Measurements from ENCODE around the gene TMEM158.

Gene TMEM158

DNA sequence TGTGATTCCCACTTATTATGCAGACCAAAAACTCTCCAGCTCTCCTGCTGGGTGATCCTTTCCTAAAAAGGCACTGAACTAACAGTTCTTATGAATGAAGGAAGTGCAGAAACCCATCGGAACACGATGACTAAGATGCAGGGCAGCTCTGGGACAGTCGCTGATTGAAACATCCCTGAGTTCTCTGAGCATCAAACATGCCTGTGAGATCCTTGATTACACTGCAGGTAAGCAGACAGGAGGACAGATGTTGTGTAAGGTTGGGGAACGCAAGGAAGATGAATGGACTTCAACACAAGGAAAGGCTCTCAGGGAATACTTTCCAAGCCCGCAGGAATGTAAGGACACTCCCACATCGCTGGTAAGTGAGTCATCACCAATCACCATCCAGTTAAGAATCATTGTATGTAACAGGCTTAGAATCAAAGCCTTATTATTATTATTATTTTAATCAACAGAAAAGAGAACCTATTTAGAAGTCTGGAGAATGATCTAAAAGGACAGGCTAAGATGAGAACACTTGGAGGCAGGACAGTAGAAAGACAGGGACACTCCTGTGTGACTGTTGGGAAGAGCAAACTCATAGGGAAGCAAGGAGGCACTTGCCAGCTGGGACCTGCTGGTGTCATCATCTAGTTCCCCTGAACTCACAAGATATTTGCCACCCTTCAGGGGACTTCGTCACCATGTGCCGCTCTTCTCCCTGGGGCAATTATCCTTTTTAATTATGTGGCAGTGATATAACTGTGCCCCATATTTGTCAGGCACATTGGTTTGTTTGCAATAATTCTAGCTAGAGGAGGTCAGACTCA is 26.0 kb downstream of the TMEM158 start:
- peak; percentile 28 for DNase-seq (ENCODE audit: low read depth, low spot score)

GRCh38 chr3:45198264-45199260 is 27.5 kb downstream of the TMEM158 start:
- DNase-seq (ENCODE audit: low read depth, low spot score), result no peak

DNA sequence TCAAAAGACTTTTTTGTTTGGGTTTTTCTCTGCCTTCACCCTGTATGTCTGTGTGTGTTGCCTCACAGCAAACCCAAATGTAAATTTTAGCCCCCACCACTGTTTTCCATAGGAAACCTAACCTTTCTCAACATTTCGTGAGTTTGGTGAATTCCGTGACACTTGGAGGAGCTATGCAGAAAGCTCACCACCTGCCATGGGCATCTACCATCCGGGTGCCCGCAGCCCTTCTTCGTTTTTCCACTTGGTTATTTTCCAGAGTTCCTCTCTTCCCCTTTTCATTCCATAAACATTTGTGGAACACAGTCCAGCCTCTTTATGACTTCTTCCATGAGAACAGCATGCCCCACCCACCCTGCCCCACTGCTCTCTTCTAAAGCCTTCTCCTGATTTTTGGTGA is 31.3 kb downstream of the TMEM158 start:
- no peak for DNase-seq (ENCODE audit: low read depth, low spot score)

GRCh38 chr3:45191924-45192417 is 34.1 kb downstream of the TMEM158 start:
- no peak for DNase-seq (ENCODE audit: low read depth, low spot score)

GRCh38 chr3:45191424-45191823 is 34.7 kb downstream of the TMEM158 start:
- no peak for DNase-seq (ENCODE audit: low read depth, low spot score)

- DNase-seq (ENCODE audit: low read depth, low spot score), result no peak
Measured at GRCh38 chr3:45188719-45189659, 37.1 kb downstream of the TMEM158 start.

- no peak for DNase-seq (ENCODE audit: low read depth, low spot score)
Measured at GRCh38 chr3:45187694-45188141, 38.4 kb downstream of the TMEM158 start.

GRCh38 chr3:45186871-45187270 is 39.2 kb downstream of the TMEM158 start:
- no peak for DNase-seq (ENCODE audit: low read depth, low spot score)

GRCh38 chr3:45185461-45185860 is 40.6 kb downstream of the TMEM158 start:
- DNase-seq (ENCODE audit: low read depth, low spot score), result no peak

- DNase-seq (ENCODE audit: low read depth, low spot score), result no peak
Measured at GRCh38 chr3:45185052-45185451, 41.0 kb downstream of the TMEM158 start.

- DNase-seq (ENCODE audit: low read depth, low spot score), result no peak
Measured at GRCh38 chr3:45183872-45184262, 42.2 kb downstream of the TMEM158 start.

DNA sequence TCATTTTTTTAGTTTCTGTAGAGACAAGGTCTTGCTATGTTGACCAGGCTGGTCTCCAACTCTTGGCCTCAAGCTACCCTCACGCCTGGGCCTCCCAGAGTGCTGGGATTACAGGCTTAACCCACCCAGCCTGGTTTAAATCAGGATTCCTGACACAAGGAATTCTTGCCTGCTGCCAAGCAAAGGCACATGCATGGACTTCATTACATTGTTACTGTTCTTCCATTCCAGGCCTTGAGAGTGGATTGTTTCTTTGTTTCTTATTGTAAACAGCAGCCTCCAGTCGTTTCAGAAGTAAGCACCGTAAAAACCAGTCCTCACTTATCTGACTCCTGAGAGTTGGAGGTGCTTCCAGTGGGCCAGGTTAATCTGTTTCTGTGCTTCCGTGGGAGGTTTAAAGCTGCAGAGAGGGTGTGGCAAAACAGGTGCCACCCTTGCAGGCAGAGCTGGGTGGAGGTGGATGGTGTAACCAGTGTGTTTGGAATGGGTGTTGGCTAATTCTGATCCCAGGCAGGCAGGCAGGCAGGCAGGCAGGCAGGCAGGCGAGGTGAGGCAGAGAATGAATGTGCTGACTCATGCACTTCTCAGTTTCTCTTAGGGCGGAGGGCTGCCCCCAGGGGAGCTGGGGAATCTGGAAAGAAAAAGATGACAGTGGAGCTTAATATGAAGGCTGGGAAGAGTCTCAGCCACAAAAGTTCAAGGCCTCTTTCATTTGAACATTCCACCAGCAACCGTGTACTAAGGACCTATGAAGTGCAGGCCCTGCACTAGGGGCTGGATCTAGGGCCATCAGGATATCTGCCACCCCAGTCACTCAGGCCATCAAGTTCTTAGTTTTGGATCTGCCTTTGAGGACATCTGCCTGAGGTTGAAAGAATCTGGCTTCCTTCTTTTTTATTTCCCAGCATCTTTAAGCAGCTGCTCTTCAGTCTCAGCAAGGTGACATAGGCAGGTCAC is 42.9 kb downstream of the TMEM158 start:
- DNase-seq (ENCODE audit: low read depth, low spot score), result no peak

- DNase-seq (ENCODE audit: low read depth, low spot score), result no peak
Measured at GRCh38 chr3:45181496-45181895, 44.6 kb downstream of the TMEM158 start.

DNA sequence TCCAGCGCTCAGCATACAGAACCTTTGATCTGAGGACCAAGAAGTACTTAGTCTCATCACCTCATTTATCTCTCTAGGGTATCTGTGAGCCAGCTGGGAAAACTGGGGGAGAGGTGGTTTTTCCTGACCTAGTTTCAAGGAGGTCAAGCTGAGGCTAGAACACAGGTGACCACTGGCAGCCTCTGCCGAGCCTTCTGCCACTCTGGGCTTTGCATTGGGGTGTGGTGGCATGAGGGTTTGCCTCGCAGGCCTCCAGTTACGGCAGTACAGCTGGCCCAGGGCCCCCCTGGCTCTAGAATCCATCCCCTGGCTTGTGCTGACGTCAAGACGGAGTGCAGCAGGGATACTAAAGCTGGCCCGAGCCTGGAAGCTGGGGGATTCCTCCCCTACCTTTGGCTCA is 45.2 kb downstream of the TMEM158 start:
- DNase-seq (ENCODE audit: low read depth, low spot score), result no peak

GRCh38 chr3:45180051-45180450 is 46.0 kb downstream of the TMEM158 start:
- no peak for DNase-seq (ENCODE audit: low read depth, low spot score)

- no peak for DNase-seq (ENCODE audit: low read depth, low spot score)
Measured at GRCh38 chr3:45179163-45179562, 46.9 kb downstream of the TMEM158 start.

- peak; percentile 57 for DNase-seq (ENCODE audit: low read depth, low spot score)
Measured at GRCh38 chr3:45178183-45179023, 47.7 kb downstream of the TMEM158 start.

DNA sequence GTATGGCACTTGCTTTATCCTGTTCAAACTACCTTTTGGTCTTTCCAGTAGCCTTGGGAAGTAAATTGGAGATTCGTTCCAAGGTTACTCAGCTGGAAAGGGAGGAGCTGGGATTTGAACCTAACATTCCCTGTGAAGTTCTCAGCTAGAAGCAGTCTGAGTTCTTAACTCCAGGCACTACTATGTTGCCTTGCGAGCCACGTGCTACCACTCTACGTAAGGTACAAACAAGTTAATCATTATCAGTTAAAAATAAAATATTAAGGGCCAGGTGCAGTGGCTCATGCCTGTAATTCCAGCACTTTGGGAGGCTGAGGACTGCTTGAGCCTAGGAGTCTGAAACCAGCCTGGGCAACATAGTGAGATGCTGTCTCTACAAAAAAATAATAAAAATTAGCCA is 49.2 kb downstream of the TMEM158 start:
- DNase-seq (ENCODE audit: low read depth, low spot score), result no peak
